NCI-H1436 (cell line): ENCODE measurements around the gene CDK5RAP1.

ENCODE experiments used
- DNase-seq: peaks from one replicate; lab custom pipeline; 2025; lab: John Stamatoyannopoulos, UW

CDK5RAP1 gene

GRCh38 chr20:33386673-33387072 is 14.6 kb downstream of the CDK5RAP1 start:
- DNase-seq, result no peak

GRCh38 chr20:33377366-33377765 is 24.0 kb downstream of the CDK5RAP1 start:
- DNase-seq, result no peak

GRCh38 chr20:33373735-33374605 is 27.3 kb downstream of the CDK5RAP1 start:
- DNase-seq, result no peak

GRCh38 chr20:33372993-33373441 is 28.3 kb downstream of the CDK5RAP1 start:
- no peak for DNase-seq

GRCh38 chr20:33370291-33370690 is 31.0 kb downstream of the CDK5RAP1 start:
- DNase-seq, result no peak

- no peak for DNase-seq
Observed at GRCh38 chr20:33362898-33363297, 38.4 kb downstream of the CDK5RAP1 start.

GRCh38 chr20:33359399-33360261 is 41.7 kb downstream of the CDK5RAP1 start:
- DNase-seq, result no peak

GRCh38 chr20:33353013-33353402 is 48.3 kb downstream of the CDK5RAP1 start:
- DNase-seq, result no peak

GRCh38 chr20:33352258-33353012 is 48.9 kb downstream of the CDK5RAP1 start:
- no peak for DNase-seq

- DNase-seq, result no peak
Observed at GRCh38 chr20:33351696-33352095, 49.6 kb downstream of the CDK5RAP1 start.

- no peak for DNase-seq
Observed at GRCh38 chr20:33349493-33349892, 51.8 kb downstream of the CDK5RAP1 start.

GRCh38 chr20:33348136-33348937 is 53.0 kb downstream of the CDK5RAP1 start:
- no peak for DNase-seq

- no peak for DNase-seq
Observed at GRCh38 chr20:33345342-33345741, 56.0 kb downstream of the CDK5RAP1 start.

- no peak for DNase-seq
Observed at GRCh38 chr20:33343521-33343920, 57.8 kb downstream of the CDK5RAP1 start.

GRCh38 chr20:33339515-33340058 is 61.7 kb downstream of the CDK5RAP1 start:
- no peak for DNase-seq

- no peak for DNase-seq
Observed at GRCh38 chr20:33338467-33339258, 62.7 kb downstream of the CDK5RAP1 start.

- DNase-seq, result no peak
Observed at GRCh38 chr20:33337531-33338165, 63.7 kb downstream of the CDK5RAP1 start.

GRCh38 chr20:33337119-33337518 is 64.2 kb downstream of the CDK5RAP1 start:
- no peak for DNase-seq

GRCh38 chr20:33336375-33336774 is 64.9 kb downstream of the CDK5RAP1 start:
- DNase-seq, result no peak

GRCh38 chr20:33334111-33334510 is 67.2 kb downstream of the CDK5RAP1 start:
- DNase-seq, result no peak
